PC-3 (cell line): ENCODE results near the gene MACROD2. TPM values are rescaled to one million over a fixed set of nuclear protein-coding genes. Genes with fewer than 3 reads are reported as not detected.

ENCODE experiments used
- ATAC-seq: fragments of 200-7000 bp; cut with Tn5 transposase; 2 replicates; pipeline ENCODE4 v1.9.1; 2020; ENCODE audit warnings: mild to moderate bottlenecking, moderate library complexity
- BruUV-seq: library from RNA; stranded (reverse); fragments of 400-500 nt; replicated peaks from 2 replicates; lab custom pipeline; 2021; lab: Mats Ljungman, UMichigan
- CTCF ChIA-PET: fragments of 300-600 bp; sonication (Branson Sonifier 250); formaldehyde crosslinking; loops from one replicate; lab custom pipeline; 2022; ENCODE audit warnings: antibody characterized with exemption; lab: Charles Lee
- POLR2A ChIA-PET: fragments of 300-600 bp; sonication (Branson Sonifier 250); formaldehyde crosslinking; loops from one replicate; lab custom pipeline; 2022; ENCODE audit warnings: antibody characterized with exemption; ENCODE audit not compliant: unreplicated experiment; lab: Charles Lee
- DNase-seq: peaks from one replicate; pipeline ENCODE4 v3.0.0-alpha.2; 2015
- H2AFZ ChIP-seq: fragments of 300-600 bp; sonication (generic); 2 replicates; pipeline ENCODE4 v1.6.0; 2016; ENCODE audit warnings: antibody characterized with exemption, low read length
- H3F3A ChIP-seq: fragments of 300-600 bp; sonication (generic); one replicate; pipeline ENCODE4 v1.6.0; 2017; ENCODE audit warnings: antibody characterized with exemption, low read length, control low read depth, mild to moderate bottlenecking; ENCODE audit not compliant: unreplicated experiment
- H3K27ac ChIP-seq: fragments of 300-600 bp; sonication (generic); 2 replicates; pipeline ENCODE4 v1.5.1; 2016; ENCODE audit warnings: mild to moderate bottlenecking, low read length
- H3K27me3 ChIP-seq: fragments of 300-600 bp; sonication (generic); 2 replicates; pipeline ENCODE4 v1.6.1; 2016; ENCODE audit warnings: low read length, mixed read lengths
- H3K36me3 ChIP-seq: fragments of 300-600 bp; sonication (generic); 2 replicates; pipeline ENCODE4 v1.6.1; 2016; ENCODE audit warnings: low read depth, mixed run types, low read length, mixed read lengths
- H3K4me1 ChIP-seq: fragments of 300-600 bp; sonication (generic); 2 replicates; pipeline ENCODE4 v1.5.1; 2016; ENCODE audit warnings: low read length; ENCODE audit not compliant: insufficient read depth
- H3K4me2 ChIP-seq: fragments of 300-600 bp; sonication (generic); 2 replicates; pipeline ENCODE4 v1.6.0; 2016; ENCODE audit warnings: low read length
- H3K4me3 ChIP-seq: fragments of 300-600 bp; sonication (generic); 2 replicates; pipeline ENCODE4 v1.5.1; 2016; ENCODE audit warnings: mild to moderate bottlenecking, low read length, mixed read lengths
- H3K79me2 ChIP-seq: fragments of 300-600 bp; sonication (generic); 2 replicates; pipeline ENCODE4 v1.6.1; 2017; ENCODE audit warnings: low read length, mixed read lengths
- H3K9ac ChIP-seq: fragments of 300-600 bp; sonication (generic); 2 replicates; pipeline ENCODE4 v1.6.0; 2016; ENCODE audit warnings: mild to moderate bottlenecking, low read length
- H3K9me2 ChIP-seq: fragments of 300-600 bp; sonication (generic); replicated peaks from 2 replicates; pipeline ENCODE4 v1.6.1; 2016; ENCODE audit warnings: mixed run types, low read length, mixed read lengths
- H3K9me3 ChIP-seq: fragments of 300-600 bp; sonication (generic); 2 replicates; pipeline ENCODE4 v1.6.1; 2016; ENCODE audit warnings: low read length, mixed read lengths
- H4K20me1 ChIP-seq: fragments of 300-600 bp; sonication (generic); 2 replicates; pipeline ENCODE4 v1.6.1; 2016; ENCODE audit warnings: low read length, mixed read lengths
- CTCF ChIP-seq: fragments of 300-600 bp; sonication (generic); conservative IDR thresholded peaks from 2 replicates; pipeline ENCODE4 v1.5.1; 2017; ENCODE audit warnings: antibody characterized with exemption, low read depth, mild to moderate bottlenecking, low read length
- EZH2 ChIP-seq: fragments of 300-600 bp; sonication (generic); IDR thresholded peaks from one replicate; pipeline ENCODE4 v1.6.1; 2017; ENCODE audit warnings: antibody characterized with exemption, mild to moderate bottlenecking, low read length; ENCODE audit not compliant: unreplicated experiment
- EZH2phosphoT487 ChIP-seq: fragments of 300-600 bp; sonication (generic); IDR thresholded peaks from 2 replicates; pipeline ENCODE4 v1.6.1; 2018; ENCODE audit warnings: mild to moderate bottlenecking, antibody characterized with exemption, low read length, borderline replicate concordance
- intact Hi-C: fragments of 100-400 bp; cut with micrococcal nuclease; formaldehyde crosslinking; loops from 2 replicates; pipeline ENCODE4 v1.9.0; 2023
- total RNA-seq: library from RNA; depleted of rRNA; stranded (reverse); fragments of >200 nt; gene quantifications from 2 replicates; pipeline ENCODE4 v1.2.3, GENCODE V29; 2014

MACROD2 gene
- total RNA-seq, 1 experiment from 2014 or later: 3.1 TPM

DNA sequence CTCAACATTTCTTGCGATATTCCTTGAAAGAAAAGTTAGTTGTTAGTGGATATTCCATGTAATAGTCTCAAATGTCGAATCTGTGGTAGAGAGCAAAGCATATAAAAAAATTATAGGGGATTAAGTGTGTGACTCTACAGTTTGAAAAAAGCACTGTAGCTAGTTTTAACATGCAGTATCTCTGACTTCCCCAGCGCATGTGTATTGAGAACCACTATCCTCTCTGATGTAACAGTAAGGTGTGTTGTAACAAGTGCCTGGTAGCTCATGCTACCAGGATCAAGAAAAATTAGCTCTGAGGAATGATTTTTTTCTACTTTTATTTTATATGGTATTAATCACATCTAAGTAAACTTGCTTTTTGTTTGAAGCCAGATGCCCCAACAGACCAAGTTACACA lies 1788.7 kb downstream of the MACROD2 start:
- H3K27ac ChIP-seq: no peak overlapping the region
- intact Hi-C loops: no loop called here
- ATAC-seq (peak; percentile 43), DNase-seq (no peak)
- no peaks in the 10 kb centered on the region for H3K9me3 ChIP-seq
- BruUV-seq: no TSS peak
- H3K36me3 ChIP-seq: no peaks in the 10 kb centered on the region
- no peak for TF ChIP-seq EZH2phosphoT487
- no peak for TF ChIP-seq CTCF
- no peak for TF ChIP-seq EZH2
- H2AFZ ChIP-seq: no peak overlapping the region
- H3K4me2 ChIP-seq: no peak overlapping the region
- H3F3A ChIP-seq: no peaks in the 10 kb centered on the region
- H3K4me3 ChIP-seq: no peak overlapping the region
- no peaks in the 10 kb centered on the region for H4K20me1 ChIP-seq
- H3K79me2 ChIP-seq: no peaks in the 10 kb centered on the region
- ChIA-PET CTCF (no interaction called here), POLR2A (interaction anchor here (0.6 kb wide), 1 partner anchor 403 kb away, joined by 3 read pairs; no protein-coding TSS in a partner anchor)
- no peak overlapping the region for H3K9ac ChIP-seq
- no peaks in the 10 kb centered on the region for H3K4me1 ChIP-seq
- no peaks in the 10 kb centered on the region for H3K9me2 ChIP-seq
- H3K27me3 ChIP-seq: no peaks in the 10 kb centered on the region

- Histone ChIP-seq H3K79me2 (no peaks in the 10 kb centered on the region), H3K27ac (no peak overlapping the region), H3F3A (no peaks in the 10 kb centered on the region), H3K36me3 (no peaks in the 10 kb centered on the region), H3K4me1 (no peaks in the 10 kb centered on the region), H3K4me3 (no peak overlapping the region), H3K9me3 (no peaks in the 10 kb centered on the region), H3K27me3 (no peaks in the 10 kb centered on the region), H4K20me1 (no peaks in the 10 kb centered on the region), H3K9ac (no peak overlapping the region), H3K4me2 (no peak overlapping the region), H3K9me2 (no peaks in the 10 kb centered on the region), H2AFZ (no peak overlapping the region)
- intact Hi-C loops: no loop called here
- POLR2A ChIA-PET: no interaction called here
- ATAC-seq: no peak
- TF ChIP-seq EZH2phosphoT487 (no peak), CTCF (no peak), EZH2 (no peak)
- no peak for DNase-seq
- BruUV-seq: no TSS peak
- CTCF ChIA-PET: no interaction called here
Measured at GRCh38 chr20:15789079-15789478, 1793.8 kb downstream of the MACROD2 start.

DNA sequence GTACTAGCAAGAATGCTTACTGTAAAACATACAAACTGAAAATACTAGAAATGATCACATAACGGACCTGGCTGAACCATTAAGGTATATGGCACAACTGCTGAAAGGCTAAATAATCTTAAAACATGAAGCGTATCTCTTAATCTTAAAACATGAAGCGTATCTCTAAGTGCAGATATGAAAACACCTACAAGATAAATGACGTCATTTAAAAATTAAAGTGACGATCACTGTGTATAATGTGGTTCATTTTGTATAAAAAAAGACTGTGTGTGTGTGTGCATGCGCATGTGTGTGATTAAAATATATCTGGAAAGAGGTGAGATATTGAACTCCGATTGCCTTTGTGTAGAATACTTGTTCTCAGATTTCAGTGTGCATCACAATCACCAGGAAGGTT lies 1797.5 kb downstream of the MACROD2 start:
- Histone ChIP-seq H2AFZ (no peak overlapping the region), H3F3A (no peaks in the 10 kb centered on the region), H3K27ac (no peak overlapping the region), H4K20me1 (no peaks in the 10 kb centered on the region), H3K4me2 (no peak overlapping the region), H3K9me2 (no peaks in the 10 kb centered on the region), H3K4me3 (no peak overlapping the region), H3K36me3 (no peaks in the 10 kb centered on the region), H3K27me3 (no peaks in the 10 kb centered on the region), H3K9me3 (no peaks in the 10 kb centered on the region), H3K9ac (no peak overlapping the region), H3K4me1 (no peaks in the 10 kb centered on the region), H3K79me2 (no peaks in the 10 kb centered on the region)
- ChIA-PET POLR2A (no interaction called here), CTCF (no interaction called here)
- intact Hi-C loops: no loop called here
- TF ChIP-seq EZH2 (no peak), EZH2phosphoT487 (no peak), CTCF (no peak)
- DNase-seq (no peak), ATAC-seq (no peak)
- BruUV-seq: no TSS peak
